Thymus (tissue), 11 donors: ENCODE data around the gene SLC13A3. TPM values are rescaled to one million over a fixed set of nuclear protein-coding genes. Genes with fewer than 3 reads are reported as not detected.

Experiments used
- DNase-seq, 9 donors: peaks; one replicate each; pipeline ENCODE4 v3.0.0-alpha.2; 2013; ENCODE audit warnings: low spot score in 9 of 9, low read depth in 6 of 9, missing footprints in 1 of 9
- H3K27ac ChIP-seq, 2 donors: one replicate each; pipeline ENCODE4 v1.5.1; 2013; ENCODE audit warnings: control low read depth in 1 of 2, low read depth in 1 of 2, low read length in 1 of 2, mild to moderate bottlenecking in 1 of 2, moderate library complexity in 1 of 2
- H3K27me3 ChIP-seq, 2 donors: one replicate each; pipeline ENCODE4 v1.5.1; 2013; ENCODE audit warnings: low read length in 1 of 2; ENCODE audit not compliant: control insufficient read depth in 2 of 2, insufficient read depth in 1 of 2
- H3K36me3 ChIP-seq, 2 donors: one replicate each; pipeline ENCODE4 v1.5.1; 2013; ENCODE audit warnings: low read length in 1 of 2, mild to moderate bottlenecking in 1 of 2, moderate library complexity in 1 of 2; ENCODE audit not compliant: control insufficient read depth in 2 of 2, insufficient read depth in 2 of 2
- H3K4me1 ChIP-seq, 2 donors: one replicate each; pipeline ENCODE4 v1.5.1; 2013; ENCODE audit warnings: low read length in 2 of 2; ENCODE audit not compliant: control insufficient read depth in 2 of 2, insufficient read depth in 2 of 2
- H3K4me3 ChIP-seq, 2 donors: one replicate each; pipeline ENCODE4 v1.5.1; 2013; ENCODE audit warnings: low read length in 2 of 2, control low read depth in 1 of 2, mild to moderate bottlenecking in 1 of 2
- H3K9me3 ChIP-seq, 2 donors: one replicate each; pipeline ENCODE4 v1.5.1; 2013; ENCODE audit warnings: low read length in 1 of 2, mild to moderate bottlenecking in 1 of 2; ENCODE audit not compliant: control insufficient read depth in 2 of 2, insufficient read depth in 1 of 2
- whole genome bisulfite sequencing: extraction: QIAGEN DNeasy Blood & Tissue Kit; methylation state at CpG from one replicate; pipeline ENCODE4 v1.1.7; 2013; 5-methylcytosine and 5-hydroxymethylcytosine counted together
- polyA plus RNA-seq: library from polyadenylated mRNA; stranded (reverse); fragments of 200-250 nt; gene quantifications from one replicate; pipeline ENCODE4 v1.2.3, GENCODE V29; 2013
- total RNA-seq: library from RNA; stranded (reverse); fragments of 120-200 nt; gene quantifications from one replicate; pipeline ENCODE4 v1.2.4, GENCODE V29; 2013
- donor health status: healthy.

The SLC13A3 gene
- total and polyA plus RNA-seq, 2 donors, result 1.4 to 1.9 TPM

DNA sequence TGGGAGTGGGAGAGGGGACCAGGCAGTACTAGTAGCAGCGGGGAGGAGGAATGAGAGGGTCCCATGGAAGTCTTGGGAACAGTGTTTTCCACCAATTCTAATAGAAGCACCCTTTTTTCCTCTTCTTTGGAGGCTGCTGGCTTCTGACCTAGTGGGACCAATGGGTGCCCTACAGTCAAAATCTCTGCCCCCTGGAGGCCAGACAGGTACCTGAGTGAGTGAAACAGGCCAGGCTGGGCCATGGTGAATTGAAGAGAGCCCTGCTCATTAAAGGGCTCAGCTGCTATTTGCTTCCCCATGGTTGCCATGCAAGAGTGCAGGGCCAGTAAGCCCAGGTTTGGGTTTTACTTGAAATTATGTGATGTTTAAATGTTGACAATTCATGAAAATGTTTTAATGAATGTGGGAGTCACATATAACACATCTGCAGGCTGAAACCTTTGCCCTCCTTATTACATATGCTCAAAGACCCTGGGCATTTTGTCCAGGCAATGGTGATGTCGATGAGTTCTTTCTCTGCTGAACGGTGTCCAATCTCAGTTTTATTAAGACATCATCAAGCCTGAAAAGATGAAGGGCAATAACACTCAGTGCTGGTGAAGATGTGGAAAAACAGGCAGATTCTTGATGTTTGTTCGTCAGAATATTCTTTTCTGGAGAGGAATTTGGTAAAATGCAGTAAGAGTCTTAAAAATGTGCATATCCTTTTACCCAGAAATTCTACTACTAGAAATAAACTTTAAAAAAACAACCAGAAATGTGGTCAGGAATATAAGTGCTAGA lies 58.5 kb downstream of the SLC13A3 start:
- Histone ChIP-seq H3K27me3 (no peaks in the 10 kb centered on the region), H3K27ac (no peak overlapping the region), H3K4me3 (no peak overlapping the region), H3K36me3 (no peaks in the 10 kb centered on the region), H3K4me1 (no peaks in the 10 kb centered on the region), H3K9me3 (no peaks in the 10 kb centered on the region)
- WGBS, result 92% methylated on average over 4 of the region's 4 CpGs
- no peak for DNase-seq

DNA sequence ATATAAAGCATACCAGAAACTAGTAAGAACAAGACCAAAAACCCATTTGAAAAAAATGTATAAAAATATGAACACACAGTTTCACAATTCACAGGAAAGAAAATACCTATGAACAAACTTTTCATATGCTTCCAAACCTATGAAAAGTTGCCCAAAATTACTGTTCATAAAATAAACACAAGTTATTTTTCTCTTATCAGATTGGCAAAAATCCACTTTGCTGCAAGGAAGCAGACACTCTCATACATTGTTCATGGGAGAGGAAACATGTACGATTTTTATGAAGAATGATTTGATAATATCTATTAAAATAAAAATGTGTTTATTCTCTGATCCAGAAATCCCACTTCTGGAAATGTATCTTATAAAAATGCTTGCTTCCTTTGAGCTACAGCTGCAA lies 60.8 kb downstream of the SLC13A3 start:
- Histone ChIP-seq H3K9me3 (no peaks in the 10 kb centered on the region), H3K27me3 (no peaks in the 10 kb centered on the region), H3K36me3 (no peaks in the 10 kb centered on the region), H3K4me3 (no peak overlapping the region), H3K27ac (no peak overlapping the region), H3K4me1 (no peaks in the 10 kb centered on the region)
- 66% methylated on average over 1 of the region's 1 CpG for WGBS
- no peak for DNase-seq

DNA sequence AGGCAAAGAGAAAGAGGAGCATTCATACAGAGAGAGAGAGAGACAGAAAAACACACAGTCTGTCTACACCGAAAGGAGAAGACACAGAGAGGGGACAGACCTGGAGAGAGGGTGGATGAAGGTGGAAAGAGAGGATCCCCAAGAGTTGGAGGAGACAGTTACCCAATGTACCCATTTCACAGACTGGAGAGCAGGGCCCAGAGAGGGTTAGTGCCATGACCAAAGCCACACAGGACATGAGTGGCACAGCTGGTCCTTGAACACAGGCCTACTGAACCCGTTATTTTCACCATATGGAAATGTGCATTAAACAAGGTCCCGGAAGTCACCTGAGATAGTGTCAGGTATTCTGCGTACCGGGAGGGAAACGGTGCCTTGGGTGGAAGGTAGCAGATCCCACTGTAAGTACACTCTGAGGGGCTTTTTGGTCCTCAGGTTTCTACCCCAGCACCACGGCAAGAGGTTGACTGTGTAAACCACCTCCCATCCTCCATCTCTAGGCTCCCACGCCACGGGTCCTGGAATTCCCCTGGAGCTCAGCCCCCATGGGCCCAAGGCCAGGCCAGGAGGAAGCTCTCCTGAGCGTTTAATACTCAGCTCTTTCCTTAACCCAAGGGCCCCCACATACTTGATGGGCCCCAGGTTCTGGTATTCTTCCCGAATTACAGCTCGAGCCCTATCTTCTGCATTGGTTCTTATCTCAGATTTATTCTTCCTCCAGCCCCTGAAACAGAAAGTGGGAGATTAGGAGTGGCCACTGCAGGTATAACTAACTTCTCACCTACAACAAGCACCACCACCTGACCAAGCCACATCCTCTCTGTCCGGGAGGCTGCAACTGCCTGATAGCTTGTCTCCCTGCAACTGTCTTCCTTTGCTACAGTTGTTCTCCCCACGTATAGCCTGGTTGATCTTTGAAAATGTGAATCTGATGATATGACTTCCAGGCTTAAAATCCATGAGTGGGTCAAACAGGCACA lies 62.4 kb downstream of the SLC13A3 start:
- no peaks in the 10 kb centered on the region for H3K36me3 ChIP-seq
- no peak overlapping the region for H3K4me3 ChIP-seq
- no peaks in the 10 kb centered on the region for H3K9me3 ChIP-seq
- DNase-seq, result peak in 1 of 9 donors; percentile 13
- H3K27me3 ChIP-seq, result no peaks in the 10 kb centered on the region
- H3K4me1 ChIP-seq, result no peaks in the 10 kb centered on the region
- WGBS, result 56% methylated on average over 14 of the region's 14 CpGs
- H3K27ac ChIP-seq, result peak overlapping the region in 1 of 2 donors; percentile 26

DNA sequence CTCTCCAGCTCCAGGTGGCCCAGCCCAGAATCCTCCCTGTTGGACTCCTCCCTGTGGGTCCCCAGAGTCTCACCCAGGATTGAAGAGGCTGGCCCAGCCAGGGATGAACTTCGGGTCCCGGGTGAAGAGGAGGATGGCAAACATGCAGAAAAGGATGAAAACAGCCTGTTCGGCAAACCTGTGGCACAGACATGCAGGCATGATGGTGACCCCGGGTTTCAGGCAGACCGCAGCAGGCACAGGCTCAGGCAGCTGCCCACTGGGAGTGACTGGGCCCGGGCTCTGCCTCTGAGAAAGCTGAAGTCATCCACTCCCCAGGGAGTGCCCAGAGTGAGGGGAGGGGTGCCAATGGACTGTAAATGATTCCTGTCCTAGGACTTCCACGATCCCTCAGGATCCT lies 63.3 kb downstream of the SLC13A3 start:
- no peaks in the 10 kb centered on the region for H3K9me3 ChIP-seq
- H3K27me3 ChIP-seq, result no peaks in the 10 kb centered on the region
- H3K4me3 ChIP-seq, result no peak overlapping the region
- no peaks in the 10 kb centered on the region for H3K4me1 ChIP-seq
- DNase-seq, result no peak
- H3K36me3 ChIP-seq, result no peaks in the 10 kb centered on the region
- no peak overlapping the region for H3K27ac ChIP-seq
- WGBS, result 89% methylated on average over 7 of the region's 7 CpGs

DNA sequence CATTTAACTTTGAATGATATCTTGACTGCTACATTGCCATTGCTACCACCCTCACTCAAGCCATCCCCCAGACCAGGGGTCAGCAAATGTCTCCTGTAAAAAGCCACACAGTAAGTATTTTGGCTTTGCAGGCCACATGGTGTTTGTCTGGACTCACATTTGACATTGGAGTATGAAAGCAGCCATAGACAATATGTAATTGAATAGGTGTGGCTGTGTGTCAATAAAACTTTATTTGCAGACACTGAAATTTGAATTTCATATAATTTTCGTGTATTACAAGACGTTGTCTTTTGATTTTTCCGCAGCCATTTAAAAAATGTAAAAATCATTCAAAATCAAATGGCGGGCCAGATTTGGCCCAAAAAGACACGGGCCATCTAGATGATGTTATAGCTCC lies 64.5 kb downstream of the SLC13A3 start:
- H3K9me3 ChIP-seq, result no peaks in the 10 kb centered on the region
- H3K27ac ChIP-seq, result no peak overlapping the region
- no peak overlapping the region for H3K4me3 ChIP-seq
- no peaks in the 10 kb centered on the region for H3K36me3 ChIP-seq
- H3K4me1 ChIP-seq, result no peaks in the 10 kb centered on the region
- no peaks in the 10 kb centered on the region for H3K27me3 ChIP-seq
- DNase-seq, result no peak
- WGBS, result 99% methylated on average over 5 of the region's 5 CpGs

DNA sequence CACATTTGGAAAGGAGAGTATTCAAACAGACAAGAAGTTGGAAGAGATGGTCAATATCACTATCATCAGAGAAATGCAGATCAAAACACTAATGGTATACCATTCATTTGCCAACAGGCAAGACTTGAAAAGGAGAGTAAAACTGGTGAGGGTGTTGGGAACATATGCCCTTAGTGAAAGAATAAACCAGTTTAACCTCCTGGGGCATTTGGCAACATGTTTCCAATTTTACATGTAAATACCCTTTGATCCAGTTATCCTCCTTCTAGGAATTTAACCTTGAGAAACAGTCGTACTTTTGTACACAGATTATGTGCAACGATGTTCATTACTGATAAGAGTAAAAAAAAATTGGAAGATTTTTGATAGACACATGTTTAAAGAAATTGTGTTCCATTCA lies 66.8 kb downstream of the SLC13A3 start:
- no peaks in the 10 kb centered on the region for H3K4me1 ChIP-seq
- H3K27ac ChIP-seq, result no peak overlapping the region
- WGBS, result 89% methylated on average over 2 of the region's 2 CpGs
- H3K4me3 ChIP-seq, result no peak overlapping the region
- no peaks in the 10 kb centered on the region for H3K9me3 ChIP-seq
- no peak for DNase-seq
- no peaks in the 10 kb centered on the region for H3K27me3 ChIP-seq
- no peaks in the 10 kb centered on the region for H3K36me3 ChIP-seq

DNA sequence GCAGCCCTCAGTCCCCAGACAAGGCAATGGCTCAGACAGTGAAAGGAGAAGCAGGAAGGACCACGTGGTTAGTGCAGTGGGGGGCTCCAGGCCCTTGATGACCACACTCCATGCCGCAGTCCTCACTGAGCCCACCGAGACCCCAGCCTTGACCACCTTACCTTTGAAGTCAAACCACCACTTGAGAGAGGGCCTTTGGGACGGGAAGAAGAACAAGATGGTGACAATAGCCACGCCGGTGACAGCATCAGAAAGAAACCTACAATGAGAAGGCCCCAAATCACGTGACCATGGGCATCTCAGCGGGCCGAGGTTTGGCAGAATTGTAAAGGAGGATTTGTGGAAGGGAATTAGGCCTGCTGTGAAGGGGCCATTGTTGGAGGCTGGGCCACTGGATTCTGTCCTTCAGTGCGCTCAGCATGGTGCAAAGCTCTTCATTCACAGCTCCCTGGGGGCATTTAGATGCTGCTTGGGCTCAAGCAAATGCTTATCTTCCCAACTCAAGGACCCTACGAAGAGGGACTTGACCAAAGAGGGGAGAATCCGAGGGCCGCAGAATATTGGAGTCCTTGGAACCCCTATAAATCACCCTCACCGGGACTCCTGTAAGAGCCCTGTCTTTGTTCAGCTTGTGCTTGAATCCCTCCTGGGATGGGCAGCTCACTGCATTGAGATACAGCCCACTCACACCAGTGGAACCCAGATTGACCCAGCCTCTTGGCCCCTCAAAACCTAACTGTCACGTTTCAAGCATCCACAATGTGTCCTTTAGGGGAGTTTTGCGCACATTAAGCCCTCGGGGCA lies 67.6 kb downstream of the SLC13A3 start:
- no peaks in the 10 kb centered on the region for H3K4me1 ChIP-seq
- H3K4me3 ChIP-seq, result no peak overlapping the region
- H3K27me3 ChIP-seq, result no peaks in the 10 kb centered on the region
- DNase-seq, result no peak
- H3K27ac ChIP-seq, result no peak overlapping the region
- H3K36me3 ChIP-seq, result no peaks in the 10 kb centered on the region
- 89% methylated on average over 17 of the region's 17 CpGs for WGBS
- H3K9me3 ChIP-seq, result no peaks in the 10 kb centered on the region

DNA sequence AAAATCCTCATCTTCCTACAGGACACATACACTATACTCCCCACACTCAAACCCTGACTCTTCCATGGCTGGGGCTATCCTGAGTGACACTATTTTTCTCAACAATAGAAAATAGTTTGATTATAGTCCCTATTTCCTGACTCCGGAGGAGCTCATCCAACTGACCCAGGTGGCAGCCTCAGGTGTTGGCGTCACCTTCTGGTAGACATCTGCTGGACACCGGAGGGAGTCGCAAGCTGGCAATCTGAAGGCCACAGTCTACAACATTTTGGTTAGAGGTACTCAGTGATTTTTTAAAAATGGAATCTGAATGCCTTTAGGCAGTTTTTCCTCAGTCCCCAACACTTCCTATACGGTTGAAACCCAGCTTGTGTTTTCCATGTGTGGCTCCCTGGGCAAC lies 68.6 kb downstream of the SLC13A3 start:
- H3K4me1 ChIP-seq, result no peaks in the 10 kb centered on the region
- no peak for DNase-seq
- H3K27me3 ChIP-seq, result no peaks in the 10 kb centered on the region
- whole genome bisulfite sequencing, result 95% methylated on average over 5 of the region's 5 CpGs
- no peaks in the 10 kb centered on the region for H3K36me3 ChIP-seq
- H3K9me3 ChIP-seq, result no peaks in the 10 kb centered on the region
- no peak overlapping the region for H3K27ac ChIP-seq
- H3K4me3 ChIP-seq, result no peak overlapping the region
